ENCODE measurements around the gene FATE1. TPM values are rescaled to one million over a fixed set of nuclear protein-coding genes. Genes with fewer than 3 reads are reported as not detected.

Gene FATE1
- polyA plus RNA-seq, 6 donors from 2014 or later = not detected

DNA sequence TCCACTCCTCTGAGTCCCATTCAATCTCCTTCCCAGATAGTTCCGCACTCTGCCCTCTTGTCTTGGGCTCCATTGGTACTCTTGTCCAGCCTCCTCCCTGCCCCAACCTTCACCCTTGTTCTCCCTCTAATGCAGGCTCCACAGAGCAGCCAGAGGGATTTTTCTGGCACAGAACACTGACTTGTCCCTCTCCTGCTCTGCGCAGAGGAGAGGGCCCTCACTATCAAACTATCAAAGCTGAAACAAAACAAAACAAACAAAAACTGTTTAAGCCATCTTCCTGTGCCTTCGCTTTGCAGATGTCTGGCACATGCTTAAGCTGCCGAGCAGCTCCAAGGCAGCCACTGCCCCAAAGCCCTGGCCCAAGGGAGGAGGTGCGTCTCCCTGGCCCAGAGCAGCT, 21.7 kb downstream of the FATE1 start:
- no peaks in the 10 kb centered on the region for H3K4me1 Mint-ChIP-seq
- H3K9me3 Mint-ChIP-seq = peaks cover 0 to 5% (median 0%) of the 10 kb centered on the region in 7 donors
- no peaks in the 10 kb centered on the region for H3K36me3 Mint-ChIP-seq
- no peak overlapping the region for H3K4me3 Mint-ChIP-seq
- H3K27ac Mint-ChIP-seq = no peak overlapping the region
- DNase-seq (no peak), ATAC-seq (ENCODE audit: low read depth in 2 of 2) (no peak)
- H3K27me3 Mint-ChIP-seq = peaks cover 8 to 23% (median 15%) of the 10 kb centered on the region in 3 donors

DNA sequence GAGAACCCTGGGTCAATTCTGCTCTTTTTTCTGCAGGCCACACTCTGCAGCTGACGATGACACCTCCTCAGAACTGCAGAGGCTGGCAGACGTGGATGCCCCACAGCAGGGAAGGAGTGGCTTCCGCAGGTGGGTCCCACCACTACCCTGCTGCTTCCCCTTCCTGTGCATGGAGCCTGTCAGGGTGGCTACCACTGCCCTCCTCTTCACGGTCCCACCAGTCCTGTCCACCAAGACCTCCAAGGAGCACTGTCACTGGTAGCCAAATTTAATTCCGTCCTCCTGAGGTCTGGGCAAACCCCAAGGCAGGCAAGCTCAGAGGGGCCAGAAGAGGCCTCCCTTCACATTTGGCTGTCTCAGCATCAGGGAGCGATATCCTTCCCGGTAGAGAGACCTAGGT, 22.9 kb downstream of the FATE1 start:
- peaks cover 8 to 19% (median 15%) of the 10 kb centered on the region in 3 donors for H3K27me3 Mint-ChIP-seq
- DNase-seq = no peak
- no peak overlapping the region for H3K27ac Mint-ChIP-seq
- peaks cover 0 to 5% (median 0%) of the 10 kb centered on the region in 7 donors for H3K9me3 Mint-ChIP-seq
- no peaks in the 10 kb centered on the region for H3K36me3 Mint-ChIP-seq
- H3K4me3 Mint-ChIP-seq = no peak overlapping the region
- ATAC-seq (ENCODE audit: low read depth in 2 of 2) = no peak
- H3K4me1 Mint-ChIP-seq = no peaks in the 10 kb centered on the region

DNA sequence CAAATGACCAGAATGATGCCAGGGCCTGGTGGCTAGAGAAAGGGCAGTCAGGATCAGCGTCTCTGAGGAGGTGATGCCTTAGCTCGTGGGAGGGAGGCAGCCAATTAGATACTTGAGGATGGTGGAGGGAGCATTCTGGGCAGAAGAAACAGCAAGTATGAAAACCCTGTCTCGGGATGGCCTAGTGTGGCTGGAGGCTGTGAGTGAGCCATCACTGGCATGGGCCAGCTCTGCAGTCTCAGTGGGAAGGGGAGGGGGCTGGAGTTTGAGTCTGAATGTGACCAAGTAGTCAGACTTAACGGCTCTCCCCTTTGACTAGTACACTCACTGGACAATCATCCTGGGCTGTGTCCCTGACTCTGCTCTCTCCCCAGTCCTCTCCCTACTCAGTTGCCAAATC, 25.8 kb downstream of the FATE1 start:
- no peak for ATAC-seq (ENCODE audit: low read depth in 2 of 2)
- H3K36me3 Mint-ChIP-seq = no peaks in the 10 kb centered on the region
- H3K4me1 Mint-ChIP-seq = no peaks in the 10 kb centered on the region
- no peak overlapping the region for H3K27ac Mint-ChIP-seq
- no peaks in the 10 kb centered on the region for H3K27me3 Mint-ChIP-seq
- no peak for DNase-seq
- H3K9me3 Mint-ChIP-seq = no peaks in the 10 kb centered on the region
- no peak overlapping the region for H3K4me3 Mint-ChIP-seq

DNA sequence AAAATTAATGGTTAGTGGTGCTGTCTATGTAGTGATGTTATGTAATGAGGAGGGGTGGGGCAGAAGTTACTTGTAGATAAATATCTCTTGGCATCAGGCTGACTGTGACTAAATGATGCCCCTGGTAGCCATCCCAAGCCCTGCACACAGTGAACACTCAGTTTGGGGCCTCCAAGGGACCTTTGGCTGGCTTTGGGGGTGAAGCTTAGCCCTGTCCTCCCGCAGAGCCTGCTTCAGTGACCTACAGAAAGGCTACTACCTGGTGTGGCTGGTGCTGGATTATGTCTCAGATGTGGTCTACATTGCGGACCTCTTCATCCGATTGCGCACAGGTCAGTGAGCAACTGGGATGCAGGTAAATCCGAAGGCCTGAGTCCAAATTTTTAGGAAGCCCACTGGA, 26.5 kb downstream of the FATE1 start:
- Mint-ChIP-seq H3K27ac (no peak overlapping the region), H3K4me3 (no peak overlapping the region), H3K4me1 (no peaks in the 10 kb centered on the region), H3K27me3 (no peaks in the 10 kb centered on the region), H3K9me3 (no peaks in the 10 kb centered on the region), H3K36me3 (no peaks in the 10 kb centered on the region)
- DNase-seq (no peak), ATAC-seq (ENCODE audit: low read depth in 2 of 2) (no peak)

DNA sequence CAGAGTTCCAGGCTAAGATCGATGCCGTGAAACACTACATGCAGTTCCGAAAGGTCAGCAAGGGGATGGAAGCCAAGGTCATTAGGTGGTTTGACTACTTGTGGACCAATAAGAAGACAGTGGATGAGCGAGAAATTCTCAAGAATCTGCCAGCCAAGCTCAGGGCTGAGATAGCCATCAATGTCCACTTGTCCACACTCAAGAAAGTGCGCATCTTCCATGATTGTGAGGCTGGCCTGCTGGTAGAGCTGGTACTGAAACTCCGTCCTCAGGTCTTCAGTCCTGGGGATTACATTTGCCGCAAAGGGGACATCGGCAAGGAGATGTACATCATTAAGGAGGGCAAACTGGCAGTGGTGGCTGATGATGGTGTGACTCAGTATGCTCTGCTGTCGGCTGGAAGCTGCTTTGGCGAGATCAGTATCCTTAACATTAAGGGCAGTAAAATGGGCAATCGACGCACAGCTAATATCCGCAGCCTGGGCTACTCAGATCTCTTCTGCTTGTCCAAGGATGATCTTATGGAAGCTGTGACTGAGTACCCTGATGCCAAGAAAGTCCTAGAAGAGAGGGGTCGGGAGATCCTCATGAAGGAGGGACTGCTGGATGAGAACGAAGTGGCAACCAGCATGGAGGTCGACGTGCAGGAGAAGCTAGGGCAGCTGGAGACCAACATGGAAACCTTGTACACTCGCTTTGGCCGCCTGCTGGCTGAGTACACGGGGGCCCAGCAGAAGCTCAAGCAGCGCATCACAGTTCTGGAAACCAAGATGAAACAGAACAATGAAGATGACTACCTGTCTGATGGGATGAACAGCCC, 28.0 kb downstream of the FATE1 start:
- H3K36me3 Mint-ChIP-seq = no peaks in the 10 kb centered on the region
- DNase-seq (no peak), ATAC-seq (ENCODE audit: low read depth in 2 of 2) (no peak)
- no peaks in the 10 kb centered on the region for H3K4me1 Mint-ChIP-seq
- H3K9me3 Mint-ChIP-seq = no peaks in the 10 kb centered on the region
- no peak overlapping the region for H3K27ac Mint-ChIP-seq
- no peaks in the 10 kb centered on the region for H3K27me3 Mint-ChIP-seq
- H3K4me3 Mint-ChIP-seq = no peak overlapping the region

DNA sequence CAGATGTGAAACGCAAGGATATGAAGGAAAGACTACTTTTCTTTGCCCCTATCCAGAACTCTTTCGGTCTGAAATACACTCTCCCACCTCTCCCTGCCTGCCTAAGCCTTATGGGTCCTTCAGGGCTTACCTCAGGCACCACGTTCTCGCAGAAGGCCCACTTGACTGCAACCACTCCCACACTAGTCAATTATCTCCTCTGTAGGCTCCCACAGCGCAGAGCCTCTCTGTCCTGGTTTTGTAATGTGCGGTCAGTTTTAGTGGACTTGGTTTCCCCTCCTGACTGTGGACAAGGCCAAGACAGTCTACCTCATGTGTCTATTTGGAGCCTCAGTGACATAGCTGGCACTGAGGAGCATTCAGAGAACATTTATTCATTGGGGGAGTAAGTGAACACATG, 29.8 kb downstream of the FATE1 start:
- H3K27me3 Mint-ChIP-seq = peaks cover 0 to 3% (median 0%) of the 10 kb centered on the region in 3 donors
- no peak overlapping the region for H3K4me3 Mint-ChIP-seq
- H3K4me1 Mint-ChIP-seq = no peaks in the 10 kb centered on the region
- peaks cover 0 to 2% (median 0%) of the 10 kb centered on the region in 7 donors for H3K9me3 Mint-ChIP-seq
- DNase-seq (no peak), ATAC-seq (ENCODE audit: low read depth in 2 of 2) (no peak)
- no peak overlapping the region for H3K27ac Mint-ChIP-seq
- no peaks in the 10 kb centered on the region for H3K36me3 Mint-ChIP-seq

DNA sequence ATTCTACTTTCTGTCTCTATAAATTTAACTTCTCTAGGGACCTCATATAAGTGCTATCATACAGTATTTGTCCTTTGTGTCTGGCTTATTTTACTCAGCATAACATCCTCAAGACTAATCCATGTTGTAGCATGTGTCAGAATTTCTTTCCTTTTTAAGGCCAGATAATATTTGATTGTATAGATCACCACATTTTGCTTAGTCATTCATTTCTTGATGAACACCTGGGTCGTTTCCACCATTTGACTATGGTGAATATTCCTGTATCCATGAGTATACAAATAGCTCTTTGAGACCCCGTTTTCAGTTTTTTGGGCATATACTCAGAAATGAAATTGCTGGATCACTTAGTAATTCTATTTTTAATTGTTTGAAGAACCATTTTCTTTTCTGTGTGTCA, 30.7 kb downstream of the FATE1 start:
- H3K4me1 Mint-ChIP-seq = no peaks in the 10 kb centered on the region
- H3K4me3 Mint-ChIP-seq = no peak overlapping the region
- H3K9me3 Mint-ChIP-seq = peaks cover 0 to 2% (median 0%) of the 10 kb centered on the region in 7 donors
- ATAC-seq (ENCODE audit: low read depth in 2 of 2) (no peak), DNase-seq (no peak)
- peaks cover 4 to 11% (median 7%) of the 10 kb centered on the region in 3 donors for H3K27me3 Mint-ChIP-seq
- no peaks in the 10 kb centered on the region for H3K36me3 Mint-ChIP-seq
- H3K27ac Mint-ChIP-seq = no peak overlapping the region

DNA sequence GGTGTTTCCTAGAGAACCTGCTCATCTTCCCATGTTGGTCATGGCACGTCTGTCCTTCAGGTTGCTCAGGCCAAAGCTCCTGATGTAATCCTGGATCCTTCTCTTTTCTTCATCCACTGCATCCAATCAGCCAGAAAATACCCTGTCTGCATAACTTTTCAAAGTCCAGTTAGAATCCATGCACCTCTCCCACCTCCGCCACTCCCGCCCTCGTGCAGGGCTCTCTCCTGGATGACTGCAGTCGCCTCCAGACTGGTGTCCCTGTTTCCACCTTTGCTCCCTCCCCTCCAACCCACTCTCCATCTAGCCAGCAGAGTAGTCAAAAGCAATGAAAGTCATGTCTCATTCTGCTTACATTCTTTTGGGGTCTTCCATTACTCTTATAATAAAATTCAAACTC, 34.7 kb downstream of the FATE1 start:
- Mint-ChIP-seq H3K4me3 (peak overlapping the region in 1 of 8 donors; percentile 77), H3K36me3 (no peaks in the 10 kb centered on the region), H3K4me1 (no peaks in the 10 kb centered on the region), H3K27ac (no peak overlapping the region), H3K27me3 (peaks cover 4 to 19% (median 9%) of the 10 kb centered on the region in 3 donors), H3K9me3 (peaks cover 0 to 2% (median 0%) of the 10 kb centered on the region in 7 donors)
- ATAC-seq (ENCODE audit: low read depth in 2 of 2) (no peak), DNase-seq (no peak)

DNA sequence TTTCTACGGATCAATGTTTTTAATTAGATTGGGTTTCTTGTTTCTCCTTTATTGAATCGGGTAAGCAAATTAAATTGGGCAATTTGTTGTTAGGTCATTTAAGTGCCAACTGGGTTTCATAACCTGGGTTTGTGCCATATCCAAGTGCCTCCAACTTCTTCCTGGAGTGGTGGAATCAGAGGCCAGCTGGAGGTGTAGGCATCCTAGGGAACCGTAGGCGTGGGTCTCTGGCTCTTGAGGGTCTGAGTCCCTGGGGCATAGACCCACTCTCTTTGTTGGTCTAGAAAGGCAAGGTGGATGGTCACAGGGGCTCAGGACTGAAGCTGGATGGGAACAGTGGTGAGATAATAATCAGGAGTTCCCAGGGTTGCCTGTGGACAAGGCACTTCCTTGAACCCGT, 37.0 kb downstream of the FATE1 start:
- Mint-ChIP-seq H3K9me3 (peaks cover 0 to 4% (median 0%) of the 10 kb centered on the region in 7 donors), H3K27me3 (peaks cover 4 to 31% (median 9%) of the 10 kb centered on the region in 3 donors), H3K4me3 (no peak overlapping the region), H3K36me3 (no peaks in the 10 kb centered on the region), H3K4me1 (peaks cover 0 to 4% (median 0%) of the 10 kb centered on the region in 3 donors), H3K27ac (no peak overlapping the region)
- DNase-seq (no peak), ATAC-seq (ENCODE audit: low read depth in 2 of 2) (no peak)

DNA sequence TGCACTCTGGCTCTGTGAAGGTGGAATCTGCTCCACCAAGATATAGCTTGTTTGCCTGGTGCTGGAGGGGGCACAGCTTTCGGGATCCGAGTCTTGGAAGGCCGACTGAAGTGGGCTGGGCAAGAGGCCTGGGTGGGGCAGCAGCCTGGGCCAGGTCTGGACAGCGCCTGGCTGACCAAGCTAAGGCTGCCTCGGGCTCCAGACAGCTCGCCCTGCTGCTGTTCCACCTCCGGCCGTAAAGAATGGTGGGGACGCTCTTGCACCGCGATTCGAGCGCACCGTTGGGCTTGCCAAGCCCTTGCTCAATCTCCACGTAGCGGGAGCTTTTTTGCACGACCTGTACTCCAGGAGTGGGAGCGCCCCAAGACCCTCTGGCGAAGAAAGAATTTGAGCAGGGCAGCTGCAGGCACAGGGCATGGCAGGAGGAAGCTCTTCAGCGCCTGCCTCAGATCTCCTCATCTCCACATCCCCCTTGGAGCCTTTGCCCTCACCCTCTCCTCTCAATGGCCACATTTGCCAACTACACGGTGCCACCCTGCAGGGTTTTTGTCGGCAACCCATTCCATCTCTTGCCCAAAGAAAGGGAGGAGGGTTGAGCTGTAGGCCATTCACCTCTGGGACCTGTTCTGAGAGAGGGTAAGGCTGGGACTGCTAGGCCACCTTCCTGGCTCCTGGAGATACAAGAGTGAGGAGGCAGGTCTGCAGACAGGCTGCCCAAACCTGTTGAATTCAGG, 37.6 kb downstream of the FATE1 start:
- Mint-ChIP-seq H3K27me3 (peaks cover 4 to 31% (median 9%) of the 10 kb centered on the region in 3 donors), H3K4me1 (peaks cover 0 to 4% (median 0%) of the 10 kb centered on the region in 3 donors), H3K27ac (peak overlapping the region in 1 of 6 donors; percentile 64), H3K4me3 (no peak overlapping the region), H3K36me3 (no peaks in the 10 kb centered on the region), H3K9me3 (peaks cover 0 to 4% (median 0%) of the 10 kb centered on the region in 7 donors)
- no peak for DNase-seq
- no peak for ATAC-seq (ENCODE audit: low read depth in 2 of 2)

DNA sequence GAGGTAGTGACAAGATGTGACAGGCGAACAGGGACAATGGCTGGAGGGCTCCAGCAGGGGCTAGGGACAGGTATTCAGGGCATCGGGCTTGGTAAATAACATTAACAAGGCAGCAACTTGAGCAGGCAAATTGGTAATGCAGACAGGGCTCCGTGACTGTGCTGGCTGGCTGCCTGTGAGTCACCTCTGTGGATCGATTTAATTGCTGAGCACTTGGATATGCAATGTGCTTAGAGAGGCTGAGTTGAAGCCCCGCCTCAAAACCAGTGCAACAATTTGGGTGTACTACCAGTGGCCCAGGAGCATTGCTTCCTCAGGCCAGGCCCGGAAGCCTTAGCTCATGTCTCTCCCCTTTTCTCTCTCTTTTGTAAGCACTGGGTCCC, 38.2 kb downstream of the FATE1 start:
- peaks cover 4 to 31% (median 9%) of the 10 kb centered on the region in 3 donors for H3K27me3 Mint-ChIP-seq
- ATAC-seq (ENCODE audit: low read depth in 2 of 2) (no peak), DNase-seq (no peak)
- H3K4me3 Mint-ChIP-seq = no peak overlapping the region
- H3K36me3 Mint-ChIP-seq = no peaks in the 10 kb centered on the region
- peaks cover 0 to 4% (median 0%) of the 10 kb centered on the region in 3 donors for H3K4me1 Mint-ChIP-seq
- peak overlapping the region in 1 of 6 donors; percentile 64 for H3K27ac Mint-ChIP-seq
- peaks cover 0 to 4% (median 0%) of the 10 kb centered on the region in 7 donors for H3K9me3 Mint-ChIP-seq

DNA sequence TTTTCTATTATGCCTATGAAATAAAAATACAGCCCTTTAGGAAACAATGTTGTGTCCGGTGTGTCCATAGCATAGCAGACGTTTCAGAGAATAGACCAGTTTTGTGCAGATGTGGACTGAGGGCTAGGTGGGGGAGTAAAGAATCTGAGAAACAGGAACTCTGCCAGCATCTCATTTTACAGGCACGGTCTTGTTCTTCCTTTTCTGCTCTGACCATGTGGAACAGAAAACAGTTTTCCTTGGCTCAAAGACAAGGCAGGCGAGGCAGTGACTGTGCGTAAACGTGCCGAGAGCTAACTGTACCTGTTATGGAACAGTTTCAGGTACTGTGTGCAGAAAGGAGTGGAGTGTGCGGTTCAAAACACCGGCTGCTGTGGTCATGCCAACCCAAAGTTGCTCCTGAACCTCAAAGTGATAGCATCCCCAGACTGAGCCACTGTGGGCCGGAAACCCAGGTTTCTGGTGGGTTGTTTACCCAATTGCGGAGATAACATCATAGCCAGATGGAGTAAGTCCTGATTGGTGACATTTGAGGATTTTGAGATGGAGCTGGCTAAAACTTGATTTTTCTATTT, 38.9 kb downstream of the FATE1 start:
- peaks cover 4 to 31% (median 9%) of the 10 kb centered on the region in 3 donors for H3K27me3 Mint-ChIP-seq
- ATAC-seq (ENCODE audit: low read depth in 2 of 2) = no peak
- H3K9me3 Mint-ChIP-seq = peaks cover 0 to 4% (median 0%) of the 10 kb centered on the region in 7 donors
- H3K4me3 Mint-ChIP-seq = no peak overlapping the region
- H3K27ac Mint-ChIP-seq = no peak overlapping the region
- no peak for DNase-seq
- peaks cover 0 to 4% (median 0%) of the 10 kb centered on the region in 3 donors for H3K4me1 Mint-ChIP-seq
- H3K36me3 Mint-ChIP-seq = no peaks in the 10 kb centered on the region

DNA sequence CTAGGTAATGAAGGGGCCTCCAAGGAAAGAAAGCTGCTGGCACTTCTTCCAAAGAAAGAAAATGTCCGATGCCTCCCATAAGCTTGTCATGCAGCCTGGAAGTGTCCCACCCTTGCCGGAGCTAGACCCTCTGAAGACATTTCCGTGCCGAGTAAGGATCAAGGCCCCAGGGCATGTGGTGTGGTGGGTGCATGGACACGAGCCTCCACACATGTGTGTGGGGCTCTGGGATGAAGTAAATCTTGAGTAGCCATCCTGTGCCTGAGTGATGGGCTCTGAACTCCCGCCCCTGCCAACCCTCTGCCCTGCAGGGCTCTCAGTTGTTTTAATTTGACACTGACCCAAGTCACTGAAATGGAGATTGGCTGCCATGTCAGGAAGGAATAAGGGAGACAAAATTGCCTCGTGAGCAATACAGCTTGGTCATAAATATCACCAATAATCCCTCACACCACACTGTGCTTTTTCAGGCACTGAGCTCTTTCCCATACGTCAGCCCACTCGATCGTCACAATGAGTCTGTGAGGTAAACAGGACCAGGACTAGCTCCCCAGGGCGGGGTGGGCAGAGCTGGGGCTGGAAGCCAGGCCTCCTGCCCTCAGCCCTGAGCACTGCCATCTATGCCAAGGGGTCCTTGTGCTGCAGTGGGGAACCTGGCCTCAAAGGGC, 43.3 kb downstream of the FATE1 start:
- H3K27ac Mint-ChIP-seq = no peak overlapping the region
- H3K4me1 Mint-ChIP-seq = peaks cover 0 to 4% (median 0%) of the 10 kb centered on the region in 3 donors
- DNase-seq = no peak
- H3K27me3 Mint-ChIP-seq = peaks cover 0 to 17% (median 0%) of the 10 kb centered on the region in 3 donors
- peaks cover 0 to 6% (median 0%) of the 10 kb centered on the region in 7 donors for H3K9me3 Mint-ChIP-seq
- no peak overlapping the region for H3K4me3 Mint-ChIP-seq
- H3K36me3 Mint-ChIP-seq = no peaks in the 10 kb centered on the region
- ATAC-seq (ENCODE audit: low read depth in 2 of 2) = no peak

Data from naive B cell (primary cell).